ENCODE results near the gene ZNF423.

- TF ChIP-seq EZH2 (IDR thresholded peaks at IDR 0.05; ENCODE audit: borderline replicate concordance, low read length) (no peak), CTCF (IDR thresholded peaks at IDR 0.05; ENCODE audit: low read length) (peak; percentile 81)
Observed at GRCh38 chr16:49491771-49492761, 363.8 kb downstream of the ZNF423 start.
